ENCODE measurements around the gene SYF2.

- TF ChIP-seq CTCF (IDR thresholded peaks at IDR 0.05; ENCODE audit: low read length), result no peak
- no peak for TF ChIP-seq EZH2phosphoT487 (IDR thresholded peaks at IDR 0.05; ENCODE audit: low read length)
- TF ChIP-seq EZH2 (optimal IDR thresholded peaks at IDR 0.05; ENCODE audit: low read depth, low read length), result no peak
Observed at GRCh38 chr1:25197235-25197975, 34.9 kb downstream of the SYF2 start.
